ENCODE results near the gene CHIC2.

GRCh38 chr4:53961351-53961750 lies 103.1 kb downstream of the CHIC2 start:
- TF ChIP-seq GATA2 (IDR thresholded peaks at IDR 0.05; ENCODE audit: low read depth, low read length) (no peak), GATA3 (IDR thresholded peaks at IDR 0.05; ENCODE audit: low read depth, low read length) (no peak)

Measured in SH-SY5Y (cell line).